Smooth muscle cell (in vitro differentiated cells): ENCODE data around the gene ARHGAP42. TPM values are rescaled to one million over a fixed set of nuclear protein-coding genes. Genes with fewer than 3 reads are reported as not detected.

Experiments
- DNase-seq: peaks from one replicate; lab custom pipeline; 2025; ENCODE audit not compliant: unreplicated experiment; lab: John Stamatoyannopoulos, UW
- H2AFZ ChIP-seq: fragments of 200-600 bp; sonication (generic); 2 replicates; pipeline ENCODE4 v1.6.0; 2016; ENCODE audit warnings: antibody characterized with exemption, low read depth, mild to moderate bottlenecking
- H3F3A ChIP-seq: fragments of 200-600 bp; sonication (generic); 2 replicates; pipeline ENCODE4 v1.6.0; 2017; ENCODE audit warnings: antibody characterized with exemption, low read depth
- H3K27ac ChIP-seq: fragments of 200-600 bp; sonication (generic); 2 replicates; pipeline ENCODE4 v1.5.1; 2016; ENCODE audit warnings: low read depth, mild to moderate bottlenecking
- H3K27me3 ChIP-seq: fragments of 200-600 bp; sonication (generic); 2 replicates; pipeline ENCODE4 v1.6.1; 2016; ENCODE audit warnings: low read depth, mild to moderate bottlenecking
- H3K36me3 ChIP-seq: fragments of 200-600 bp; sonication (generic); 2 replicates; pipeline ENCODE4 v1.5.1; 2016; ENCODE audit warnings: low read depth
- H3K4me1 ChIP-seq: fragments of 200-600 bp; sonication (generic); 2 replicates; pipeline ENCODE4 v1.5.1; 2016; ENCODE audit warnings: low read depth
- H3K4me2 ChIP-seq: fragments of 200-600 bp; sonication (generic); 2 replicates; pipeline ENCODE4 v1.6.0; 2016; ENCODE audit warnings: mild to moderate bottlenecking
- H3K4me3 ChIP-seq: fragments of 200-600 bp; sonication (generic); 2 replicates; pipeline ENCODE4 v1.5.1; 2016; ENCODE audit warnings: mild to moderate bottlenecking
- H3K79me2 ChIP-seq: fragments of 200-600 bp; sonication (generic); 2 replicates; pipeline ENCODE4 v1.6.0; 2016; ENCODE audit warnings: low read depth, mild to moderate bottlenecking
- H3K9ac ChIP-seq: fragments of 200-600 bp; sonication (generic); 2 replicates; pipeline ENCODE4 v1.6.0; 2016; ENCODE audit warnings: low read depth
- H3K9me3 ChIP-seq: fragments of 200-600 bp; sonication (generic); replicated peaks from 2 replicates; pipeline ENCODE4 v1.5.1; 2016; ENCODE audit warnings: low read depth
- H4K20me1 ChIP-seq: fragments of 200-600 bp; sonication (generic); 2 replicates; pipeline ENCODE4 v1.6.0; 2016; ENCODE audit warnings: low read depth
- CTCF ChIP-seq: fragments of 200-600 bp; sonication (generic); IDR thresholded peaks from 2 replicates; pipeline ENCODE4 v1.5.1; 2017; ENCODE audit warnings: borderline replicate concordance, mild to moderate bottlenecking, antibody characterized with exemption; ENCODE audit not compliant: insufficient read depth, poor library complexity, severe bottlenecking
- WGBS: methylation state at CpG from one replicate; pipeline ENCODE4 v1.1.7; 2016; ENCODE audit warnings: low lambda C conversion rate; 5-methylcytosine and 5-hydroxymethylcytosine counted together
- polyA plus RNA-seq: library from polyadenylated mRNA; unstranded; fragments of >200 nt; fragmentation: Nextera tagmentation; extraction: Ambion mirVana; gene quantifications from 2 replicates; pipeline ENCODE4 v1.2.1, GENCODE V29; 2016
- total RNA-seq: library from RNA; depleted of rRNA; stranded (reverse); fragments of >200 nt; gene quantifications from 2 replicates; pipeline ENCODE4 v1.2.3, GENCODE V29; 2014

The ARHGAP42 gene
- total and polyA plus RNA-seq, 2 experiments from 2014 or later, result 12.2 to 53.4 TPM

- Histone ChIP-seq H3K4me2 (peak overlapping the region; percentile 58), H3F3A (peaks cover 16% of the 10 kb centered on the region), H2AFZ (no peak overlapping the region), H3K4me1 (peaks cover 21% of the 10 kb centered on the region), H3K9me3 (no peaks in the 10 kb centered on the region), H3K27me3 (no peaks in the 10 kb centered on the region), H4K20me1 (no peaks in the 10 kb centered on the region), H3K36me3 (no peaks in the 10 kb centered on the region), H3K9ac (no peak overlapping the region), H3K79me2 (peaks cover 41% of the 10 kb centered on the region), H3K27ac (peak overlapping the region; percentile 52), H3K4me3 (no peak overlapping the region)
- WGBS, result 11% methylated on average over 2 of the region's 2 CpGs
- no peak for TF ChIP-seq CTCF
- no peak for DNase-seq
Measured at GRCh38 chr11:100810146-100810545, 123.1 kb downstream of the ARHGAP42 start.

GRCh38 chr11:100810666-100811065, 123.6 kb downstream of the ARHGAP42 start:
- no peak for DNase-seq
- no peak overlapping the region for H2AFZ ChIP-seq
- H3K4me2 ChIP-seq, result peak overlapping the region; percentile 58
- H3K9me3 ChIP-seq, result no peaks in the 10 kb centered on the region
- peaks cover 16% of the 10 kb centered on the region for H3F3A ChIP-seq
- H3K79me2 ChIP-seq, result peaks cover 43% of the 10 kb centered on the region
- peak overlapping the region; percentile 2 for H3K4me3 ChIP-seq
- H3K9ac ChIP-seq, result no peak overlapping the region
- H3K36me3 ChIP-seq, result no peaks in the 10 kb centered on the region
- H3K27ac ChIP-seq, result peak overlapping the region; percentile 52
- H4K20me1 ChIP-seq, result no peaks in the 10 kb centered on the region
- H3K27me3 ChIP-seq, result no peaks in the 10 kb centered on the region
- 98% methylated on average over 3 of the region's 3 CpGs for WGBS
- no peak for TF ChIP-seq CTCF
- peaks cover 21% of the 10 kb centered on the region for H3K4me1 ChIP-seq

- WGBS, result 97% methylated on average over 2 of the region's 2 CpGs
- Histone ChIP-seq H3F3A (peaks cover 12% of the 10 kb centered on the region), H3K4me1 (peaks cover 21% of the 10 kb centered on the region), H3K27me3 (no peaks in the 10 kb centered on the region), H3K9me3 (no peaks in the 10 kb centered on the region), H3K36me3 (no peaks in the 10 kb centered on the region), H3K79me2 (peaks cover 40% of the 10 kb centered on the region), H3K4me3 (no peak overlapping the region), H3K9ac (no peak overlapping the region), H3K27ac (no peak overlapping the region), H3K4me2 (no peak overlapping the region), H4K20me1 (no peaks in the 10 kb centered on the region), H2AFZ (no peak overlapping the region)
- no peak for DNase-seq
- TF ChIP-seq CTCF, result no peak
Measured at GRCh38 chr11:100812517-100812916, 125.4 kb downstream of the ARHGAP42 start.

GRCh38 chr11:100815787-100816330, 128.8 kb downstream of the ARHGAP42 start:
- Histone ChIP-seq H3K4me2 (no peak overlapping the region), H2AFZ (no peak overlapping the region), H3K27ac (no peak overlapping the region), H3K27me3 (no peaks in the 10 kb centered on the region), H4K20me1 (no peaks in the 10 kb centered on the region), H3K4me3 (no peak overlapping the region), H3K4me1 (peaks cover 7% of the 10 kb centered on the region), H3K9ac (no peak overlapping the region), H3K36me3 (no peaks in the 10 kb centered on the region), H3K9me3 (no peaks in the 10 kb centered on the region), H3K79me2 (peaks cover 56% of the 10 kb centered on the region), H3F3A (no peaks in the 10 kb centered on the region)
- DNase-seq, result no peak
- TF ChIP-seq CTCF, result no peak
- WGBS, result 97% methylated on average over 1 of the region's 1 CpG
